IPS DF 4.7 (cell line): Measurements from ENCODE around the gene RRAS2.

ENCODE experiments used
- DNase-seq: peaks from one replicate; pipeline ENCODE4 v3.0.0-alpha.2; 2013; ENCODE audit warnings: low spot score; ENCODE audit errors: extremely low read depth

RRAS2 gene

DNA sequence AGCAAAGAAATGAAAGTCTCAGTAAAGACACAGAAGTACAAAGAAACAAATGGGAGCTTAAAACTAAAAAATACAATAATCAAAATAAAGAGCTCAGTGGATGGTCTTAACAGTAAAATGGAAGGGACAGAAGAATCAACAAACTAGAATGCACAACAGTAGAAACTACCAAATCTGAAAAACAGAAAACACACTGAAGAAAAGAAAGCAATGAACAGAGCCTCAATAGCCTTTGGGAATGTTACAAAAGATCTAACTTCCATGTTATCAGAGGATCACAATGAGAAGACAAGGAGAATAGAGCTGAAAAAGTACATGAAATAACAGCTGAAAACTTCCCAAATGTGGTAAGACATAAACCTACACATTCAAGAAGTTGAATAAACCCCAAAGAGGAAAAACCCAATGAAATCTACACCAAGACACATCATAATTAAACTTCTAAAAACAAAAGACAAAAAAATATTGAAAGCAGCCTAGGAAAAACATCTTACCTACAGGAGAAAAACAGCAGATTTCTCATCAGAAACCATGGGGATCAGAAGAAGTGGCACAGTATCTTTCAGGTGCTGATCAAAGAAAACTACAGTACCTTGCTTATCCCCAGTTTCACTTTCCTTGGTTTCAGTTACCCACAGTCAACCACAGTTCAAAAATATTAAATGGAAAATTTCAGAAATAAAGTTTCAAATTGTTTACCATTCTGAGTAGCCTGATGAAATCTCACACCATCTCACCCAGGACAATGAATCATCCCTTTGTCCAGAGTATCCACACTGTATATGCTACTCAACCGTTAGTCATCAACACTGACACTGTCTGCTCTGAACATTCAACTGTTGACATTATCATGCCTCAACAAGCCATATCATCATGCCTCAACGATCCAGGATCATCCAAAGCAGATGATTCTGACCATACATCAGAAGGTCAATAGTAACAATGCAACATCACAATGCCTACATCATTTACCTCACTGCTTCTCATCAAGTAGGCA, 22.2 kb downstream of the RRAS2 start:
- no peak for DNase-seq

DNA sequence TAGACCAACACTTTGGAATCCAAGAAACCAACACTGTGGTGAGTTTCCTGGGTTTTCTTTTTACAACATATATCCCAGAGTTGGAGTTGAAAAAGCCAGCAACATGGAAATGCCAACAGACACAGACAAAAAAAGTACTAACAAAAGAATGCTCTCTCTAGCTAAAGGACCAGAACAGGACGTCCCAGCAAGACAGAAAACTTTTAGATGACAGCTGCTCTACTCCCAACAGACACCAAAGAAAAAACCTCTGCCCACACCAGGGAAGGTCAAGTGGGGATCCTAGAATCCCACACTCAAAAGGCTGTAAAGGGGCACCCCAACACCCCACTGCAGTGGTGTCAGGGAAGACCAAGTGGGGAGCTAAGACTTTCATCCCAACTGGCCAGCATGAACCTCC, 23.3 kb downstream of the RRAS2 start:
- DNase-seq, result no peak

DNA sequence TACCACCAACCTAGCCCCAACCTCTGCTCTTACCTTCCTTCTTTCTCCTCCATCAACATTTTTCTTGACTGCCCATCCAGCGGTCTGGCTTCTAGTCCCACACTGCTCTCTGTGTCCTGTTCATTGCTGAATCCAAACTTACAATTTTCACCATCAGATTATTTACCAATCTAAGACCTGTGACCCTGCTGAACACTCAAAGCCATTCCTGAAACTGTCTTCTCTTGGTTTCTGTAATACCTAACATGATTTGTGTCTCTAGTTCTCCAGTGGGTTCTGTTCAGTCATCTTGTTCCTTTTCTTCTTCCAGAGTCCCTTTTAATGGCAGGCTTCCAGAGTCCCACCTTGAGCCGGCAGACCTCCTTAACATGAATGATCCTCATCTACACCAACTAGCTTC, 24.1 kb downstream of the RRAS2 start:
- no peak for DNase-seq

DNA sequence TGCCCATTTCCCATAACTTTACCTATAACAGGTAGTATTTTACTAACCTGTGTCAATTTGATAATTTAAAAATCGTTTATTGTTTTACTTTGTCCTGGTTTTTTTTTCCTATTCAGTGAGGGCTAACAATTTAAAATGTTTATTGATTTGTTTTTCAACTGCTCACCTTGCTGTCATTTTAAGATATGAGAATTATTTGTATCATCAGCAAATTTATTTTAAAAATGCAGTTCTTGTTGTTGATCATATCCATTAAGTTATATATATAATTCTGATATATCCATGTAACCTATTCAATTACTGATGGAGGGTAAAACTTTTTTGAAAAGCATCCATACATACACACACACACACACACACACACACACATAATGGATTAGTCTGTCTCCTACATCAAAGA, 24.8 kb downstream of the RRAS2 start:
- DNase-seq, result no peak

DNA sequence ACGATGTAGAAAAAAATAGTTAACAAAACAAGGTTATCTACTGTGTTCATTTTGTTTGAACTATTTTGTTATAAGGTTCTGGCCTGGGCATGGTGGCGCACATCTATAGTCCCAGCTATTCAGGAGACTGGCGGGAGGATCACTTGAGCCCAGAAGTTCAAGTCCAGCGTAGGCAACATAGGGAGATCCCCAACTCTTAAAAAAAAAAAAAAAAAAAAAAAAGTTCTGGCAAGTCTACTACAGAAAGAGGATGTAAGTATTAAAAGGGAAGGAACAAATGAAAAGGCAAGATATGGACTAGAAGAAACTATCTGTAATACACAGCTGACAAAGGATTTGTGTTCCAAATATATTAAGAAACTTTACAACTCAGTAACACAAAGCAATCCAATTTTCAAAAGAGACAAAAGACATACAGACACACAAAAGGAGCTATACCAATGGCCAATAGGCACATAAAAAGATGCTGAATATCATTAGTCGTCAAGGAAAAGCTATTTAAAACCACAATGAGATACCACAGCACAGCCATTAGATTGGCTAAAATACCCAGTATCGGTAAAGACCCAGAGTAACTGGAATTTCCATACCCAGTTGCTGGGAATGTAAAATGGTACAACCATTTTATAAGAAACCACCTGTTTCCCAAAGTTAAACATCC, 27.4 kb downstream of the RRAS2 start:
- DNase-seq, result no peak

DNA sequence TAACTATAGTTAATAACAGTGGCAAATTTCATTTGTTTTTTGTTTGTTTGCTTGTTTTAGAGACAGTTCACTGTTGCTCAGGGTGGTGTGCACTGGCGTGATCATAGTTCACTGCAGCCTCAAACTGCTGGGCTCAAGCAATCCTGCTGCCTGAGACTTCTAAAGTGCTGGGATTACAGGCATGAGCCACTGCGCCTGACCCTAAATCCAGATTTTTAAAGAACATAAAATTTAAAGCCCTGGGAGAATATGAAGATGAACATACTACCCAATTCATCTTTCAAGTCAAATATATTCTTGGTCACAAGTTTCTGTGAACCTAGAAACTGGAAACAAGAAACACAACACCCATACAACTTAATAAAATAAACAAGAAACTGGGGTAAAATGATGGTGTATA, 28.1 kb downstream of the RRAS2 start:
- DNase-seq, result no peak

DNA sequence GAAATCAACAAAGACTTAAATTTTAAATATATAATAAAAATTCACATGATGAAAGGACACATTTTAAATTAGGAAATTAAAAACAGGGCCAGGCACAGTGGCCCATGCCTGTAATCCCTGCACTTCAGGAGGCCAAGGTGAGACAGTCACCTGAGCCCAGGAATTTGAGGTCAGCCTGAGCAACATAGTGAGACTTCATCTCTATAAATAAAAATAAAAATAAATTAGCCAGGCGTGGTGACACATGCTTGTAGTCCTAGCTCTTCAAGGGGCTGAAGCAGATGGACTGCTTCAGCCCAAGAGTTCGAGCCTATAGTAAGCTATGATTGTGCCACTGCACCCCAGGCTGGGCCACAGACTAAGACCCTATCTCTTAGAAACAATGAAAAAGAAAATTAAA, 29.3 kb downstream of the RRAS2 start:
- DNase-seq, result no peak

DNA sequence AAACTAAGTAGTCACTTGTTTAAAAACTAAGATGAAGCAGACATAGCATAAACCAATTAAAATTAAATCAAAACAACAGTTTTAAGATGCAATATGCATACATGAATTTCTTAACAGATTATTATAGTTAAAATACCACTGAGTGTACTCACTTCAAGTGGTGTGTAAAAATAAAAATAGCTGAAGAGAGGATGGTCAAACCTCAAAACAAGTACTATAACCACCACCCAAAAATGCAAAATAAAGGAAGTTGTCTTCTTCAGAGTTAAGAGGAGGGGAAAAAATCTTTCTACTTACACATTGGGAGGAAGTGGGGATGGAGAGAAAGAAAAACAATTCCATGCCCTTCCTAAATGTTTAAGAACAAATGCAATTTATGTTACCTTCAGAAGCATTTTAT, 31.9 kb downstream of the RRAS2 start:
- no peak for DNase-seq

DNA sequence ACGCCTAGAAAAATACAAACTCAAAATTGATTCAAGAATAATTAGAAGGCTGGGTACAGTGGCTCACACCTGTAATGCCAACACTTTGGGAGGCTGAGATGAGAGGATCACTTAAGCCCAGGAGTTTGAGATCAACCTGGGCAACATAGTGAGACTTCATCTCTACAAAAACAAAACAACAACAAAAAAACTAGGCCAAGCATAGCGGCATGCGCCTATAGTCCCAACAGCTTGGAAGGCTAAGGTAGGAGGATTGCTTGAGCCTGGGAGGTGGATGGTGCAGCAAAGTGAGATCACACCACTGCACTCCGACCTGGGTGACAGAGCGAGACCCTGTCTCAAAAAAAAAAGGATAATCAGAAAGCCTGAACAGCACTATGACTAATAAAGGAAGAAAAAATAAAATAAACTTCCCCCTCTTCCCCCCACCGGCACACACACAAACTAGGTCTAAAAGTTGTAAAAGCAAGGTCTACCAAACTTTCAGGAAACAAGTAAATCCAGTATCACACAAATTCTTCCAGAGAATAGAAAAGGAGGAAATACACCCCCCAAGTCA, 35.8 kb downstream of the RRAS2 start:
- no peak for DNase-seq

DNA sequence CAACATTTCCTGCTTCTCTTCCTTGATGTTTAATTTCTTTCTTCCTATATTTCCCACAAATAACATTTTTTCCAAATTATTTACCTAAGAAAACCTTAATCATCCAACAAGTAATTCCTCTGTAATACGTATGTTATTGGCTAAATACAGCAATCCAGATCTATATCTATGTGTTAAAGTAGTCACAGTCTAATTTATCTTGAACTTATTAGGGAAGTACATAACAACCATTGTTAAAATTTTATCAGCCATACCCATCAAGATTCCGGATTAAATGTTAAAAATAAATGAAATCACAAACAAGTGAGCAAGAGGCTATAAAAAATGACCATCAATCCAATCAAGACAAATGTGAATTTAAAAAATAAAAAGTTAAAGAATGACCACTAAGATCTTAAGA, 36.5 kb downstream of the RRAS2 start:
- DNase-seq, result no peak

DNA sequence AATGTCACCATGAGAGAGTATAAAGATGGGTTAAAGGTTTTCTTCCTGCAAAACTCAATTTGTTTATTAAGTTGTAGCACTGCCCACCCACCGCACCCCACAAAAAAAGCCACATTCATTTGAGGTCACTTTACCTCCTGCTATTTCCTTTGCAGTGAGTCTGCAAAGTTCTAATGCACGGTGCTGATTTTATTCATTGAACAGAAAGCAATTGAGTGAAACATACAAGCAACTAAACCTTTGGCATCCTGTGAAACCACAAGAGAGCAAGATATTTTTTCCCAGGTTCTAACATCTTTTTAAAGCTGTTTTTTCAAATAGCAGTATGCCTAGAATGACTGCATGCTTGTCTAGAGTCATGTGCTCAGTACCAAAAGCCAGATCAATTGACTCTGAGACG, 39.0 kb downstream of the RRAS2 start:
- DNase-seq, result no peak

DNA sequence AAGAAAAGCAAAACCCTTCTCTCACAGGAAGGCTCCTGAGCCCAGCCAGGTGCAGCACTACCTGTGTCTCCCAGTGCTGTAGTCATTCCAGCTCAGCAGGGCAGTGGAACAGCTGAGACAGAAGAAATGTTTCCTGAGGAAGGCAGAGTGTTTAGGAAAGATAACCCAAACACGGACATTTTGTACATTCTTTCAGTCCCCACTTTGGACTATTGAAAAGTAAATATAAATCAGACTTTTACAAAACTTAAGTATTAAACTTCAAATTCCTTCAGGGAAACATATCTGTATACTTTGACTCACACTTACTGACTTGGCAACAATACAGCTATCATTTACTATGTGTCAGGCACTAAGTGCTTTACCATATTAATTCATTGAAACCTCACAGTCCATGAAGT, 40.4 kb downstream of the RRAS2 start:
- no peak for DNase-seq

DNA sequence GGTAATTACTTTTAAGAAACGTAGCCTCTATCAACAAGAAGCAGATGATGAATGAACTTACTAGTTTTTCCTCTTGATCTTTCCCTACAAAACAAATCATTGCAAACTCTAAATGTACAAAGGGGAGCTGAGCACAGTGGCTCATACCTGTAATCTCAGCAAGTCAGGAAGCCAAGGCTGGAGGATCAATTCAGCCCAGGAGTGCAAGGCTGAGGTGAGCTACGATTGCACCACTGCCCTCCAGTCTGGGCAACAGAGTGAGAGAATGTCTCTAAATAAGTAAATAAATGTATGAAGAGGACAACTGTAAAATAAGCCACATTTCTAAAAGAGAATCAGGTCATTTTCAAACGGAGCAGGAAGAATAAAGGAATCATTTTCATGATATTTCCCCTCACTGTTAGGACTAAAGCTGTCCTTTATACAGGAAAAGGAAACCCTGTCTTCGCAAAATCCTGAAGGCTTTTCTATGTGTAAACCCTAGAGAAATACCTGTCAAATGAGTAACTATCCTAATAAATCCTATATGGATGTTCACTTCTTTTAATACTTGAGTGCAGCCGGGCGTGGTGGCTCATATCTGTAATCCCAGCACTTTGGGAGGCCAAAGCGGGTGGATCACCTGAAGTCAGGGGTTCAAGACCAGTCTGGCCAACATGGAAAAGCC, 41.2 kb downstream of the RRAS2 start:
- no peak for DNase-seq

DNA sequence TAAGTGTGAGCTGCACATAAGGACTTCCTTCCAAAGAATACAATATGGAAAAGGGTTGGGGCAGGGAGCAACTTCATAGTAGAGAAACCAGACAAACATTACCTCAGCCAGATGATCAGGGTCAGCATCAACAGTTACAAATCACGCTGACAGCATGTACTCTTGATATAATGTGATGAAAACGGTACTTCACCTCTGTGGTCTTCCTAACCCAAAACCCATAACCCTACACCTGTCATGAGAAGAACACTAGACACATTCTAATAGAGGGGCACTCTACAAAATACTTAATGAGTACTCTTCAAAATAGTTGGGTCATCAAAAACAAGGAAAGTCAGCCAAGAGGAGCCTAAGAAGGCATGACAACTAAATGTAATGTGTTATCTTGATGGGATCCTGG, 43.9 kb downstream of the RRAS2 start:
- no peak for DNase-seq

DNA sequence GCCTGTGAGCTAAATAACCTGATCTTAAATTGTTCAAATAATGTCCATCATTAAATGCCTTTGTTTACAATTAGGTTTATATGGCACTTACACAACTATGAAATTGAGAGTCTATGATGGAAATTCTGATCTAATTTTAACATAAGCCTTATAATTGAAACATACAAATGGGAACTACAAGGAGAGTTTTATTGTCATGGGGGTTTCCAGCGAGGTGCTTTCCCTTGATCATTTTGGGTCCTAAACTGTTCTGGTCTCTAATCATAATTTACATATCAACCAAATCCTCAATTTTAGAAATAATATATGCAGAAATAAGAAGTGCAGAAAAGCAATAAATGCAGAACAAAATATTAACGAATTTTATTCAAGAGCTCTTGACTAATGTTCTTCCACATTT, 44.9 kb downstream of the RRAS2 start:
- DNase-seq, result no peak

DNA sequence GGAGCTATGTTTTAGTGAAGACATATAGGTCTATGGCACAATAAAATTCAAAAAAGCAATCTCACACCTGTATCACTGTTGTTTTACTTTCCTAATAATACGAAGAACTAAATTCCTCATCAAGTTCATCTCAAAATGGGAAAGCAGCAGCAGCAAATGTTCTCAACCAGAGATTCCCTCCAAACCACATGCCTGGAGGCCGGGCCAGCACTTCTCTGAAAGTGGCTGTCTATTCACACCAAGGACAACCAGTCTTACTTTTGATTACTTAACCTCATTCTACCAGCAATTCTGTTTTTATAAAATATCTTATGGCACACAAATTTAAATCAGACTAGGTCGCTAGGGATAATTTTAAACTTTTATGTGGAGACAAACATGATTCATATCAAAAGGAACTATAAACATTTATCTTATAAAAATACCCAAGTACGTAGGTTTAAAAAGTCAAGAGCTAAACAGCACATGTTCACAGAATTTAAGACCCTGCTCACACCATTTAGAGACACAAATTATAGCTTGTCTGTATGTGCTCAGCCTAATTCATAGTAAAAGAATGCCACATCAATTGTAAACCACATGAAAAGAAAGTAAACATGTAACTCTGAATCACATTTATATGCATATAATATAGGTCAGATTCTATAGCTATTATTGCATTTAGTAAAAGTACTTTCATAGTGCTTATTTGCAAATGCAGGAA, 46.1 kb downstream of the RRAS2 start:
- DNase-seq, result no peak

DNA sequence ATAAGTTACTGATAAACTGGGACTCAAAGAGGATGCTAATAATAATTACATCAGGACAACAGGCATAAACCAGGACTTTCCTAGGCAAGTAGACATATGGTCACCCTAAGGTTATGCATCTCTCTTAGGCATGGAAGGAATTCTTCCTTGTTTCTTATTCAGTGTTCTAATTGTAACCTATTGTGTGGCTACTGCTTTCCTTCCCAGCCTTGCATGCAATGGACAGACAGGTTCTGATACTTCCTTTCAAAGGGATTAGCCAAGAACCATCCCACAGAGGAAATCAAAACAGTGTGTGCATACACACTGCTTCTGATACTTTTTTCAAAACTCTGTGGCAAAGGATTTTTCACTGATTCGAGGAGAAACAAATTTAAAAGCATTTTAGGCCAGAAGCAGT, 48.3 kb downstream of the RRAS2 start:
- DNase-seq, result no peak

DNA sequence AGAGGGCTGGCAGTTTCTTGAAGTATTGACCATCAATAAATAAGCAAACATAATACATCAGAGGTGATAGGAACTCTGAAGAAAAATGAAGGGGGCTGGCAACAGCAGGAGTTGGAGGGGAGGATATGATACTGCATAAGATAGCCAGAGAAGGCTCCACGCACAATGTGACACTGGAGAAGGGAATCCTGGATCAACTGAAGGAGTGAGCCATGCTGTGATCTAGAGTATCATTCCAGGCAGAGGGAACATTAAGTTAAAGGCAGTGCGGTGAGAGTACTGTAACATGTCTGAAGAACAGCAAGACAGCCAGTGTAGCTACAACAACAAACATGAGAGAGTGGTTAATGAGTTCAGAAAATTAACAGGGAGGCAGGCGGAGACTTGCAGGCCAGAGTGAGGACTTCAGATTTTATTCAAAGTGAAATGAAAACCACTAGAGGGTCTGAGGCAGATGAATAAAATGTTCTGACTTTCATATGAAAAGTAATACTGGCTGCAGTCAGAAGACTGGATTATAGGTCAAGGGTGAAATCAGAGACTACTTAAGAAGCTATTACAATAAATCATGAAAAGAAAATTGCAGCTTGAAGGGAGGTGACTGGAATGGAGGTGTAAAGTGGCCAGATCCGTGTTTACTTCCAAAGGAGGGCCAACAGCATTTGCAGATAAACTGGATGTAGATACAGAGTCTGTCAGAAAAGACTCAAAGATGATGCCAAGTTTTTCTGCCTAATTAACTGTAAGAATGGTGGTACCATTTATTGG, 49.4 kb downstream of the RRAS2 start:
- no peak for DNase-seq

DNA sequence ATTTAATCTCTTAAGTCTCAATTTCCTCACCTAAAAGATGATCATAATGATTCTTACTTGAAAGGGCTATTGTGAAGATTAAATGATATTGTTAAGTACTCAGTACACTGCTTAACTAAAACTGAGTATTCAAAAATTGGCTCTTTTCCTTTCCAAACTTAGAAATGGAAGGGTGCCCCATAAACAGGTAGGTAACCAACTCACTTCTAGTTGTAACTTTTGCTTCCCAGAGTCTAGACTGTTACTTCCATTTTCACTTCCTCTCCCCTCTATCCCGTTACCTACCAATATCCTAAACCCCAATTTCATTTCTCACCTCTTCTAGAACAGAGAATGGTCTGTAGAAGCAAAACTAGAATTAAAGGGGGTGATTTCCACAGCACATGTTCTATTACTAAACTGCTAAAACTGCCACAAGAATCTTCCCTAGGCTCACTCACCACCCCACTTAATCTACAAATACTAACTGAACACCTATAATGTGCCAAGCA, 50.0 kb downstream of the RRAS2 start:
- no peak for DNase-seq

DNA sequence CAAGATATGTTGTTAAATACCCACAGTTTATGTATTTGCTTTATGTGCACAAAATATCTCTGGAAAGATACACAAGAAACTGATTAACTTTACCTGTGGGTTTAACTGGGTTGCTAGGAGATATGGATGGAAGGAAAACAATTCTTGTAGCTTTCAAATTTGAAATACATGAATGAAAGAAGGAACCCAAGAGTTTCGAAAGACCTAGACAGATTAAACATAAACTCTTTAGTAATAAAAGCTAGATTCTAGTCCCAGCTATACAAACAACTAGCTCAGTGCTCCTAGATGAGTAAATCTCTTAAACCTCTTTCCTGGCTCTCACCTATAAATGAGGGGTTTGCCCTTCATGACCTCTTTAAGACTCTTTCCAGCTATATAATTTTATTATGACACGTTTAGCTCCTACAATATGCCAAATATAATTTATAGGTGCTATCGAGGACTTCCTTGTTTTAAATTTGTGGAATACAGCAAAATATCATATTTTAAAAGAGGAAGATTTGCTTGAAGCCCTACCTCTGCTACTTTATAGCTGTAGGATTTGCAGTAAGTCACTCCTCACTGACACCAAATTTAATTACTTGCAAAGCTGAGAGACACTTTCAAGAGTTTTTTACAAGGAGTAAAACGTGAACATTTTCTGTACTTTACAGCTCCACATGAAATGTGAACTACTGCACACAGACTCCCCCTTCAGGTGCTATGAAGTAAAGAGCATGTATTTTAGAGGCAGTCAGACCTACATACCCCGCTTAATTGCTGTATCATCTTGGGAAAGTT, 50.7 kb downstream of the RRAS2 start:
- no peak for DNase-seq
